Spleen (tissue), 7 donors: ENCODE results near the gene SLC8A3.

ENCODE experiments used
- POLR2A ChIP-seq, 3 donors: fragments of 450-650 bp; IDR thresholded peaks; one replicate each; pipeline ENCODE4 v1.5.1; 2017; ENCODE audit warnings: antibody characterized with exemption in 3 of 3, mild to moderate bottlenecking in 1 of 3
- TF ChIP-seq, protein P1 (sequence below), 11 experiments: fragments of 200-600 bp in 7 of 11; fragments of 450-650 bp in 4 of 11; sonication (generic) in 4 of 11; IDR thresholded peaks in 8 of 11; conservative IDR thresholded peaks in 3 of 11; 1 replicate in 7 of 11; 2 replicates in 4 of 11; pipeline versions ENCODE4 v1.4.0 to v1.8.0; 2016 to 2021; ENCODE audit warnings: antibody characterized with exemption in 11 of 11, inconsistent platforms in 4 of 11, mild to moderate bottlenecking in 1 of 11
- donor health status: DM: no; HTN: no; CAD: no; lungs with moderate emphysema.
- donor health status: DM: no; HTN: no; CAD: no.
- donor health status: DM: no; HTN: no; CAD: no.

DNA sequence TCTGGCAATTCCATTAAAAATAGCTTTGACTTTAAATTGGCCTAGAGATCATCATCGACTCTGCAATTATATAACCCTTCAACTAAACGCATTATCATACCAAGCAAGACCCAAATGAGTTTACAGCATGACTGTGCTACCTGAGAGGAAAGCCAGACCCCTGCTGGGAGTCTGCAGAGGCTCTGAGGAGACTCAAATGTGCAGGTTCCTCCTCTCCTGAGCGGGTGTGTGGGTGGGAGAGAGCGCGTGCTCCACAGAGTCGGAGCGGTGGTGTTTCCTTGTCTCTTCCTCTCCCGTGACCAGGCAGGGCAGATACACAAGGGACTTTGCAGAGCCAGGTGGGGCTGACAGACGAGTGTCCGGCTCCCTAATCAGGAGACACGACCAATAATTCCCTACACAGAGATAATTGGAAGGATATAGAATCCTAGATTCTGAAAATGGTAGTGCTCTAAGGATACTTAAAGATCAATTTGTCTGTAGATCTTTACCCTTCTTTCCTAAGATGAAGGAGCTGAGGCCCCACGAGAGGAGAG, 74.1 kb downstream of the SLC8A3 start:
- TF ChIP-seq, protein P1, sequence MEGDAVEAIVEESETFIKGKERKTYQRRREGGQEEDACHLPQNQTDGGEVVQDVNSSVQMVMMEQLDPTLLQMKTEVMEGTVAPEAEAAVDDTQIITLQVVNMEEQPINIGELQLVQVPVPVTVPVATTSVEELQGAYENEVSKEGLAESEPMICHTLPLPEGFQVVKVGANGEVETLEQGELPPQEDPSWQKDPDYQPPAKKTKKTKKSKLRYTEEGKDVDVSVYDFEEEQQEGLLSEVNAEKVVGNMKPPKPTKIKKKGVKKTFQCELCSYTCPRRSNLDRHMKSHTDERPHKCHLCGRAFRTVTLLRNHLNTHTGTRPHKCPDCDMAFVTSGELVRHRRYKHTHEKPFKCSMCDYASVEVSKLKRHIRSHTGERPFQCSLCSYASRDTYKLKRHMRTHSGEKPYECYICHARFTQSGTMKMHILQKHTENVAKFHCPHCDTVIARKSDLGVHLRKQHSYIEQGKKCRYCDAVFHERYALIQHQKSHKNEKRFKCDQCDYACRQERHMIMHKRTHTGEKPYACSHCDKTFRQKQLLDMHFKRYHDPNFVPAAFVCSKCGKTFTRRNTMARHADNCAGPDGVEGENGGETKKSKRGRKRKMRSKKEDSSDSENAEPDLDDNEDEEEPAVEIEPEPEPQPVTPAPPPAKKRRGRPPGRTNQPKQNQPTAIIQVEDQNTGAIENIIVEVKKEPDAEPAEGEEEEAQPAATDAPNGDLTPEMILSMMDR (IDR thresholded peaks at IDR 0.05 in 8 of 11, conservative IDR thresholded peaks at IDR 0.05 in 3 of 11): no peak
- TF ChIP-seq POLR2A (IDR thresholded peaks at IDR 0.05): no peak
